ENCODE measurements around the gene IFNLR1.

IFNLR1 gene

GRCh38 chr1:24205345-24206082 lies 18.4 kb upstream of the IFNLR1 start:
- no peak for DNase-seq

GRCh38 chr1:24204116-24204515 lies 17.0 kb upstream of the IFNLR1 start:
- no peak for DNase-seq

GRCh38 chr1:24203404-24203803 lies 16.3 kb upstream of the IFNLR1 start:
- DNase-seq: no peak

DNA sequence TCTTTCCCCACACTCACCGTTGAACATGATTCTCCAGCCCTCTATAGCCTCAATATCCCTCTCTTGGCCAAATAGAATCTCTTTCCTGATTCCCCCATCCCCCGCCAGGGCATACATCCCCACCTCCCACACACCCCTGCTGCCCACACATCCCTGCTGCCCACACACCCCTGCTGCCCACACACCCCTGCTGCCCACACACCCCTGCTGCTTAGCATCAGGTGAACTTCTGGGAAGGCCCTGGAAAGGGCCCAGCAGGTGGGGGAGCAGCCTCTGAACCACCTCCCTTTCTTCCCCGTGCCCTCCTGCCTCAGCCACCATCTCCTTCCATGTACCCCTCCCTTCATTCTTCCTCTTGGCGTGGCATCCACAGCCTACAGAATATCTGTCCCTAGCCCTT lies 15.9 kb upstream of the IFNLR1 start:
- DNase-seq: no peak

GRCh38 chr1:24202556-24202955 lies 15.5 kb upstream of the IFNLR1 start:
- no peak for DNase-seq

- DNase-seq: peak; percentile 45
Measured at GRCh38 chr1:24201941-24202440, 14.9 kb upstream of the IFNLR1 start.

DNA sequence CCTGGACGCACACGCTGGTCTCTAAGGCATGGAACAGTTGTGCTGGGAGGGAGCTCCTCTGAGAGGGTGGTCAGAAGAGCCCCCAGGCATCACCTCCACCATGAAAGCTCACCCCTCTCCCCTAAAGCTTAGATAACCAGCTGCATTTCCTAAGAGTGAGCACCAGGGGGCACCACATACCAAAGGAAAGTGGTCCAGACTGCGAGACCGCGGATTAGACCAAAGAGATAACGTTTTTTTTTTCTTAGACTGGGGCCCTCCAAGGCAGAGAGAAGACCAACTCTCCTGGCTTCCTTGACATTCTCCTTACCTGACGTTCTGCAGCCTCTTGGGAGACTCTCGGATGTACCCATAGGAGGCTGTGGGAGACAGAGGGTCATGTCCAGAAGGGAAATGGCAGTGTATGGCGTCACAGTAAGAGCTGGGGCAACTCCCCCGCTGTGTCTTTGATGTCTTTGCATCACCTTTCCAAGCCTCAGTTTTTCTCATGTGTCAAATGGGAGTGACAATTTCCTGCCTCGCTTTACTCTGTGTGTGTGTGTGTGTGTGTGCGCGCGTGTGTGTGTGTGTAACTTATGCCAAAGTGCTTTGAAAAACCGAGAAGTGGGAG lies 12.3 kb upstream of the IFNLR1 start:
- peak; percentile 22 for DNase-seq

DNA sequence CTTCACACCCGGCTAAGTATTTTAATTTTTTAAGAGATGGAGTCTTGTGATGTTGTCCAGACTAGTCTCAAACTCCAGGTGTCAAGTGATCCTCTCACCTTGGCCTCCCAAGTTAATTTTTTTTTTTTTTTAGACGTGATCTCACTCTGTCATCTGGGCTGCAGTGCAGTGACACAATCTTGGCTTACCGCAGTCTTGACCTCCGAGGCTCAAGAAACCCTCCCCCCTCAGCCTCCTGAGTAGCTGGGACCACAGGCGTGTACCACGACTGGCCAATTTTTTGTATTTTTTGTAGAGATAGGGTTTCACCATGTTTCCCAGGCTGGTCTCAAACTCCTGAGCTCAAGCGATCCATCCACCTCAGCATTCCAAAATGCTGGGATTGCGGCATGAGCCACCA lies 11.7 kb upstream of the IFNLR1 start:
- DNase-seq: no peak

- DNase-seq: no peak
Measured at GRCh38 chr1:24195874-24196273, 8.8 kb upstream of the IFNLR1 start.

DNA sequence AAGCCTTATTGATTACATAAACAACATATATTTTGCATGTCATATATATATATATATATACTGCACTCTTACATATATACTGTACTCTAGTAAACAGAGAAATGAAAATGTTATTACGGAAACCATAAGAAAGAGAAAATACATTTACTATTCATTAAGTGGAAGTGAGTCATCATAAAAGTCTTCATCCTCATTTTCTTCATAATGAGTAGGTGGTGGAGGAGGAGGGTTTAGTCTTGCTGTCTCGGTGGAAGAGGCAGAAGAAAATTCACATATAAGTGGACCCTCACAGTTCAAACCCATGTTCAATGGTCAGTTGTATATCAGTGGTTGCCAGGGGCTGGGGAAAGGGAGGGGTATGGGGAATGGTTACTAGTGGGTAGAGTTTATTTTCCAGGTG lies 8.0 kb upstream of the IFNLR1 start:
- no peak for DNase-seq

GRCh38 chr1:24193046-24193445 lies 6.0 kb upstream of the IFNLR1 start:
- no peak for DNase-seq

- DNase-seq: no peak
Measured at GRCh38 chr1:24191860-24192259, 4.8 kb upstream of the IFNLR1 start.

DNA sequence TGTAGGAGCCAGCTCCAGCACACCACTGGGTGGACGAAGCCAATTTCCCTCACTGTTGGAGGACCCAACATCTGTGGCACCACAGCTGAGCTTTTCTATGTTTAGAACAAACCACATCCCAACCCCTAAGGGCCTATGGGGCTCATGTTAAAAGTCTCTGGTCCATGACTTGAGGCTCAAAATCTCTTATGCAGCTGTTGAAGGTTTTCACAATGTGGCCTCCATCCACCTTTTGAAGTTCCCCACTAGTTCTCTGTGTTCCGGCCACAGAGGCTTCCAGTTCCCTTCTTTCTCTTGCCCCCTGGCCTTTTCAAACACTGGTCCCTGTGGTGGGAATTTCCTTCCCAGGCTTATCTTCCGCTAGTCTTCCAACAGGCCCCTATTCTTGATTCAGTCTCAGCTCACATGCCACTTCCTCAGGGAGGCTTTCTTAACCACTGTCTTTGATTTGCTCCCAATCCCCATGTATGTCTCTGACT lies 3.9 kb upstream of the IFNLR1 start:
- DNase-seq: no peak

GRCh38 chr1:24189528-24189927 lies 2.4 kb upstream of the IFNLR1 start:
- no peak for DNase-seq

GRCh38 chr1:24186711-24186992 lies 437 bp downstream of the IFNLR1 start:
- no peak for DNase-seq

DNA sequence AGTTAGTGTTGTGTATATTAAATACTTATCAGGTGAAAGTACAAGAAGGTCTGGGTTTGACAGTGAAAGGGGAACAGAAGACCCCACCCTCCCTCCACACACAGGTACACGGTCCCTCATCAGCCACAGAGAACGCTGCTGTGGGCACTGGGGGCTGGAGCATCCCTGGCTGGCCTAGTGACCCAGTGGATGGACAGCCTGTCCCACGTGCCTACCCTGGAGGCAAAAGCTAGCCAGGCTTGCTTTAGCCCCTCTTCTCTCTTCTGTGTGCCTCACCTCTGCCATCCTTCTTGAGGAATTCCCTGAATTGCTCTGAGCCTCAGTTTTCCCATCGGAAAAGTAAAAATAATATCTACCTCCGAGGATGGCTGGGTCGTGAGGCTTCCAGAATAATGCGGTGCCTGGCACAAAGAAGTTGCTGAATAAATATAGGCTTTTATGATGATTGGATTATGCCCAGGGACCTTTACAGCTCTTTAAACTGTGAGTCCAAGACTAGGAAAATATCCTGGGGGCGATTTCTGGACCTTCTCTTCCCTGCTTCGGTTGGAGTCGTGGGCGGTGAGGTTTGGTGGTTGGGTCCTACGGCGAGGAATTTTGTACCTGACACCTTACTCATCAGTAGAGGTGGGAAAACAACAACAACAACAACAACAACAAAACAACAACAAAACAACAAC lies 918 bp downstream of the IFNLR1 start:
- no peak for DNase-seq

DNA sequence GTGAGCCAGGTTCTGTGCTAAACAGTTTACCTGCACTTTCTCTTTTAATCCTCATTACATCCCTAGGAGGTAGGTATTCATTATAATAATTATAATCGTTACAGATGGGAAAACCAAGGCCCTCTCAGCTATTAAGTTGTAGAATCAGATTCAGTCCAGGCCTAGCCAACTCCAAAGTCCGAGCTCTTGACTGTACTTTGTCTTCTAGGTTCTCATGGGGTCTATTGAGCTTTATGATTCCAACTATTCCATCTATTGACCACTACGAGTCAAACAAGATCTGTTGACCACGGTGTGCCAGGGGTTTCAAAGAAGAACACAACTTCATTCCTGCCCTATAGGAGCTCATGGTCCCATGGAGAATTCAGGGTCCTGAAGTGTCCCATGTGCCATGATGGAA lies 2.0 kb downstream of the IFNLR1 start:
- DNase-seq: no peak

- DNase-seq: no peak
Measured at GRCh38 chr1:24182061-24182460, 5.0 kb downstream of the IFNLR1 start.

- DNase-seq: no peak
Measured at GRCh38 chr1:24181619-24182018, 5.5 kb downstream of the IFNLR1 start.

DNA sequence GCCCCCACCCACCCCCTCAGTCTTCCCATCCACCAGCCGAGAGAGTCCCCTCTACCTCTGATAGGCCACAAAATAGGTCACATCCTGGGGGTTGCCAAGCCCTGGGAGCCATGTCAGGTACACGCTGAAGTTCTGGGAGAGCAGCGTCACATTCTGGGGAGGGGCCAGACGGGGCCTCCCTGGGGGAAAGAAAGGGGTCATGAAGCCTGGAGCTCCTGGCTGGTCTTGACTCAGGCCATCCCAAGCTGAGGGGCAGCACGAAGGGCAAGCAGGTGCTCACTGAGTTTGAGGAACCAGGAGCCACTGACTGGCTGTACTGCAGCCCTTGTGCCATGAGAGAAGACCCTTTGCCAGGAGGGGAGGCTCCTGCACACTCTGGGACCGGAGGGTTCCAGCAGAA lies 6.4 kb downstream of the IFNLR1 start:
- no peak for DNase-seq

DNA sequence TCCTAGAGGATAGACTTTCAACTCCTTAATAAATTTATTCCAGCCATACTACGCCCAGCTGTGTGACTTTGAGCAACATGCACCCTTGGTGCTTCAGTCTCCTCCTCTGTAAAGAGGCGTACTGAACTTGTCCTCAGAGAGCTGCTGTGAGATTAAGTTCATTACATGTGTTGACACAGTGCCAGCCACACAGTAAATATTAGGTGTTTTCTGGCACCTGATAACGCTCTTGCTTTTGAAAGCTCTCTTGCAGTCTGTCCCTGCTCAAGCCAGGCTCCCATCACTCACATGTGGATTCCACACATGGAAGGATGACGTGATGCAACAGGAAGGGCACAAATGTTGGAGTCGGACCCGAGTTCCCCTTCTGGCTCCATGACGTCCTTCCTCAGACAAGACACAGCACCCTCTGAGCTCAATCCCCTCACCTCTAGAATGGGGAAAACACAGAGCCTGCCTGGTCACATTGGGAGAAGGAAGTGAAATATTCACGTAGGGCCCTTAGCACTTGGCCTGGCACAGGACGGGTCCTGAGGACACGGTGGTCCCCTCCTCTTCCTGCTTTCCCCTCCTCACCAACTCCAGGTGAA lies 7.7 kb downstream of the IFNLR1 start:
- no peak for DNase-seq

GRCh38 chr1:24178407-24178806 lies 8.7 kb downstream of the IFNLR1 start:
- no peak for DNase-seq

GRCh38 chr1:24177161-24177560 lies 9.9 kb downstream of the IFNLR1 start:
- no peak for DNase-seq
